Measurements from ENCODE around the gene TRDN.

DNA sequence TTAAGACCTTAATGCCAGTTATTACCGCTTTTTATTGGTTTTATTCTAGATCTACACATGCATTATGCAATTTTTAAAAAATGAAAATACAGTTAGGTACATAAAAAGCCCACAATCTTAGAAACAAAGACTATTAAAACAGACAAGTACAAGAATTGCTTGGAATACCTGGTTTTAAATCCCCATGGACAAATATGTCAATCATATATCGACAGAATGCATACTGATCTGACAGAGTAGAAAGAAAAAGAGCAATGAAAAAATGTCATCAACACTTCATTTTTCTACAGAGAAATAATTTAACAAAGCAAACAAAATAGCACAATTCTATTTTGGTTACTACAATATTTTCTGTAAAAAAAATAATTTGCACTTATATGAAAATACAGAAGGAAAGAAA, 139.7 kb downstream of the TRDN start:
- TF ChIP-seq, protein P1, sequence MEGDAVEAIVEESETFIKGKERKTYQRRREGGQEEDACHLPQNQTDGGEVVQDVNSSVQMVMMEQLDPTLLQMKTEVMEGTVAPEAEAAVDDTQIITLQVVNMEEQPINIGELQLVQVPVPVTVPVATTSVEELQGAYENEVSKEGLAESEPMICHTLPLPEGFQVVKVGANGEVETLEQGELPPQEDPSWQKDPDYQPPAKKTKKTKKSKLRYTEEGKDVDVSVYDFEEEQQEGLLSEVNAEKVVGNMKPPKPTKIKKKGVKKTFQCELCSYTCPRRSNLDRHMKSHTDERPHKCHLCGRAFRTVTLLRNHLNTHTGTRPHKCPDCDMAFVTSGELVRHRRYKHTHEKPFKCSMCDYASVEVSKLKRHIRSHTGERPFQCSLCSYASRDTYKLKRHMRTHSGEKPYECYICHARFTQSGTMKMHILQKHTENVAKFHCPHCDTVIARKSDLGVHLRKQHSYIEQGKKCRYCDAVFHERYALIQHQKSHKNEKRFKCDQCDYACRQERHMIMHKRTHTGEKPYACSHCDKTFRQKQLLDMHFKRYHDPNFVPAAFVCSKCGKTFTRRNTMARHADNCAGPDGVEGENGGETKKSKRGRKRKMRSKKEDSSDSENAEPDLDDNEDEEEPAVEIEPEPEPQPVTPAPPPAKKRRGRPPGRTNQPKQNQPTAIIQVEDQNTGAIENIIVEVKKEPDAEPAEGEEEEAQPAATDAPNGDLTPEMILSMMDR (IDR thresholded peaks at IDR 0.05; ENCODE audit: poor library complexity): no peak
- TF ChIP-seq EZH2phosphoT487 (IDR thresholded peaks at IDR 0.05; ENCODE audit: low read depth, severe bottlenecking, unreplicated experiment): no peak
